ENCODE data around the gene ZBTB39. TPM values are rescaled to one million over a fixed set of nuclear protein-coding genes. Genes with fewer than 3 reads are reported as not detected.

ZBTB39 gene
- total and polyA plus RNA-seq, 2 of the 8 experiments (the other 6 are each of a cell fraction or from before 2014, with no cell fraction given): 19.3 to 25.0 TPM

GRCh38 chr12:57031138-57031725, 24.9 kb upstream of the ZBTB39 start (continued):
- TF ChIP-seq SP1 (IDR thresholded peaks at IDR 0.05; ENCODE audit: low read depth, low read length) (no peak), NANOG (IDR thresholded peaks at IDR 0.05; ENCODE audit: insufficient read depth, low read depth, low read length, poor library complexity, severe bottlenecking) (no peak), CTCF (IDR thresholded peaks at IDR 0.05; ENCODE audit: control extremely low read depth in 1 of 3, insufficient read depth in 1 of 3, low read depth in 1 of 3, low read length in 3 of 3) (peak in 2 of 3 experiments; percentile 12 to 46; a peak in 3 of 4 replicates), TBP (IDR thresholded peaks at IDR 0.05; ENCODE audit: low read depth, low read length) (no peak), MAFK (IDR thresholded peaks at IDR 0.05; ENCODE audit: low read depth, low read length) (no peak), EP300 (IDR thresholded peaks at IDR 0.05; ENCODE audit: borderline replicate concordance in 1 of 2, low read depth in 2 of 2, low read length in 2 of 2) (no peak), POLR2A (IDR thresholded peaks at IDR 0.05; ENCODE audit: control extremely low read depth in 1 of 2, low read depth in 2 of 2, low read length in 2 of 2) (no peak)

All from H1 (cell line).